A549 treated with dexamethasone at 1 μM for 4 hours (cell line): ENCODE data around the gene SEZ6L. TPM values are rescaled to one million over a fixed set of nuclear protein-coding genes. Genes with fewer than 3 reads are reported as not detected.

ENCODE experiments used
- total RNA-seq: library from RNA; stranded (reverse); fragments of 200-300 nt; extraction: Qiagen RNA extraction; gene quantifications from 5 replicates; pipeline ENCODE4 v1.2.3, GENCODE V29; 2022

Gene SEZ6L
- total RNA-seq, result not detected in 5 replicates

DNA sequence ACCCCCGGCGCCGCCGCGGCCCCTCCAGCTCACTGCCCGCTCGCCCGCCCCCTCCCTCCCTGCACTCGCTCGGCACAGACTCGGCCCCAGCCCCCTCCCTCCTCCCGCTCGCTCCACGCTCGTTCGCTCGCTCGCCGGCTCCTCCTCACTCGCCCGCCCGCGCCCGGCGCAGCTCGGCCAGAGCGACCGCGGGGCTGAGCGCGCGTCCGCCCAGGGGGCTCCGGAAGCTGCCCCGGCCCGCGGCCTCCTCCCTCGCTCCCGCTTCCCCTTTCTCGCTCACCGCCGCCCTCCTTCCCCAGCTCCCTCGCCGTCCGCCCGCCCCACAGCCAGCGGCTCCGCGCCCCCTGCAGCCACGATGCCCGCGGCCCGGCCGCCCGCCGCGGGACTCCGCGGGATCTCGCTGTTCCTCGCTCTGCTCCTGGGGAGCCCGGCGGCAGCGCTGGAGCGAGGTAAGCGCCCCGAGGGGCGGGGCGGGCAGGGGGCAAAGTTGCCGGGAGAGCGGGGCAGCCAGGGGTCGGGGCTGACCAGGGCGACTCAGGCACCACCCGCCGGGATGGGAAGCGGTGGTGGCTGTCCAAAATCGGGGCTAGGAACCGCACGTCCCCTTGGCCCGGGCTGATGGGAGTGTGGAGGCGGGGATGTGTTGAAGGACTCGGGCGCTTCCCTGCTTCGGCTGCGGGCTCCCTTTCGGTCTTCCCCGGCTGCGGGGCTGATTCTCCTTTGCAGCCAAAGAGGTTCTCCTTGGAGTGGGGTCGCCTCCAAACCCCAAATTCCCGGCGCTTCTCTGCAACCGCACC is at the start of gene SEZ6L:
SEZ6L (plus strand) TSS at position 148 of the 797 bp plus-strand sequence; CDS start at position 356, 208 bp downstream.

GRCh38 chr22:26428515-26429457 is 259.5 kb downstream of the SEZ6L start, which contains the start of gene ASPHD2:
Gene ASPHD2 (plus strand): TSS chr22:26429260. CDS start chr22:26433616, 4,356 bp downstream.

